GM12891 (cell line): ENCODE results near the gene ADRA2B.

Experiments used
- POLR2A ChIP-seq: IDR thresholded peaks from 2 replicates; pipeline ENCODE4 v1.6.1; 2011; ENCODE audit warnings: low read depth, low read length, control low read depth
- POLR2AphosphoS5 ChIP-seq: IDR thresholded peaks from 2 replicates; pipeline ENCODE4 v1.6.1; 2011; ENCODE audit warnings: low read depth, low read length, control low read depth
- TAF1 ChIP-seq: IDR thresholded peaks from 2 replicates; pipeline ENCODE4 v1.6.1; 2011; ENCODE audit warnings: low read depth, low read length, control low read depth

GRCh38 chr2:96074156-96074555, 42.2 kb downstream of the ADRA2B start:
- no peak for TF ChIP-seq POLR2A
- no peak for TF ChIP-seq POLR2AphosphoS5
- no peak for TF ChIP-seq TAF1
